ENCODE data around the gene PRKG2. TPM values are rescaled to one million over a fixed set of nuclear protein-coding genes. Genes with fewer than 3 reads are reported as not detected.

The PRKG2 gene
- total and polyA plus RNA-seq, 12 donors: 0.17 to 0.51 (median 0.20) TPM; not detected in 9

GRCh38 chr4:81084634-81085033 lies 130.4 kb downstream of the PRKG2 start:
- TF ChIP-seq CTCF (IDR thresholded peaks at IDR 0.05): no peak
- Histone ChIP-seq H3K4me1 (no peaks in the 10 kb centered on the region), H3K4me3 (no peak overlapping the region), H3K27me3 (no peaks in the 10 kb centered on the region), H3K36me3 (no peaks in the 10 kb centered on the region), H3K9me3 (no peaks in the 10 kb centered on the region), H3K27ac (no peak overlapping the region)
- 49 to 54% methylated on average over 3 of the region's 3 CpGs for WGBS, 2 donors
- DNase-seq: no peak
- no peak for ATAC-seq
- intact Hi-C loops (cut with DNase I): no loop called here

DNA sequence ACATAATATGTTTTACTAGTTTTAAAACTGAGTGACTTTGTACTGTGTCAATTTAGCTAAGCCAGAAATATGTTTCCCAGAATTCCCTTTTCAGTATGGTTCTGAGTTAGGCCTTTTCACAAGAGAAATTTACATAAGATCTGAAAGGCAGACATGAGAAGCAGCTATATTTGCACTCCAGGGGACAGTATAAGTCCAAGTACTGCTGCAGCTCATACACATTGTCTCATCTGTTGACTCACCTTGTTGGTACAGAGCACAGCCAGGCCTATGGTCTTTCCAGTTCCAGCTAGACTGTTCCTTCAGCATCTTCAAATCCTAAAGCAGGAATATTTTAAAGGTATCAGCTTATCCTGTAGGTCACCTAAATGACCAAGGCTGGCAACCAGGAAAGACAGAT lies 131.0 kb downstream of the PRKG2 start:
- no peak for DNase-seq
- Histone ChIP-seq H3K36me3 (no peaks in the 10 kb centered on the region), H3K4me1 (no peaks in the 10 kb centered on the region), H3K27ac (no peak overlapping the region), H3K9me3 (no peaks in the 10 kb centered on the region), H3K27me3 (no peaks in the 10 kb centered on the region), H3K4me3 (no peak overlapping the region)
- intact Hi-C loops (cut with DNase I): no loop called here
- TF ChIP-seq CTCF (IDR thresholded peaks at IDR 0.05): no peak
- no peak for ATAC-seq

DNA sequence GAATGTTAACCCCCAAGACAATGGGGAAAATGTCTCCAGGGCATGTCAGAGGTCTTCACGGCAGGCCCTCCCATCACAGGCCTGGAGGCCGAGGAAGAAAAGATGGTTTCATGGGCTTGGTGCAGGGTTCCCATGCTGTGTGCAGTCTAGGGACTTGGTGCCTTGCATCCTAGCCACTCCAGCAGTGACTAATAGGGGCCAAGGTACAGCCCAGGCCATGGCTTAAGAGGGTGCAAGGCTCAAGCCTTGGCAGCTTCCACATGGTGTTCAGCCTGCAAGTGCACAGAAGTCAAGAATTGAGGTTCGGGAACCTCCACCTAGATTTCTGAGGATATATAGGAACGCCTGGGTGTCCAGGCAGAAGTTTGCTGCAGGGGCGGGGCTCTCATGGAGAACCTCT lies 133.9 kb downstream of the PRKG2 start:
- DNase-seq: no peak
- 87 to 89% methylated on average over 5 of the region's 5 CpGs for WGBS, 2 donors
- TF ChIP-seq CTCF (IDR thresholded peaks at IDR 0.05): no peak

DNA sequence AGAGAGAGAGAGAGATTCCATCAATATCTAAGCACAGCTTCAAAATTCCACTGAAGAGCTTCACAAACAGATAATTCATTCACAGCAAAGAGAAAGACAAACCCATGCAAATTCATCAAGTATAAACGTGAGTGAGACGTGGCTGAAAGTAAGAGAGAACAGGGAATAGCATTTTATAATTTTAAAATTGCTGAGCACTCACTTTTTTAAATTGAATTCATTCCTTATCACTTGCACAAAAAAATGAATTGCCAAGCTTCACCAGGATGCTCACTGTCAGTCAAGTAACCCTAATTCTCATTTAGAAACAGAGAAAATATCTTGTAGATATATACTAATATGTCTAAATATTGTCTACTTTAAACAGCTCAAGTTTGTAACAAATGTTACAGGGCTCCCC lies 144.0 kb downstream of the PRKG2 start:
- Histone ChIP-seq H3K4me1 (no peaks in the 10 kb centered on the region), H3K27ac (no peak overlapping the region), H3K4me3 (no peak overlapping the region), H3K27me3 (peaks cover 0 to 3% (median 0%) of the 10 kb centered on the region in 7 donors), H3K9me3 (no peaks in the 10 kb centered on the region), H3K36me3 (no peaks in the 10 kb centered on the region)
- 20 to 34% methylated on average over 2 of the region's 2 CpGs for WGBS, 2 donors
- DNase-seq (no peak), ATAC-seq (no peak)
- intact Hi-C loops (cut with DNase I): loop anchor here in 4 of 10 donors (2.0 to 5.0 kb wide), 2 partner anchors 281 to 282 kb away; no protein-coding TSS in a partner anchor
- no peak for TF ChIP-seq CTCF (IDR thresholded peaks at IDR 0.05)

More for the DNA sequence above, 133.9 kb downstream of the PRKG2 start:
- intact Hi-C loops (cut with DNase I): no loop called here
- H3K36me3 ChIP-seq: no peaks in the 10 kb centered on the region
- H3K4me3 ChIP-seq: no peak overlapping the region
- no peak overlapping the region for H3K27ac ChIP-seq
- H3K9me3 ChIP-seq: no peaks in the 10 kb centered on the region
- ATAC-seq: no peak
- no peaks in the 10 kb centered on the region for H3K4me1 ChIP-seq
- no peaks in the 10 kb centered on the region for H3K27me3 ChIP-seq
